Sigmoid colon (tissue), 7 donors: Measurements from ENCODE around the gene MOB3A. TPM values are rescaled to one million over a fixed set of nuclear protein-coding genes. Genes with fewer than 3 reads are reported as not detected.

Experiments
- DNase-seq: peaks from one replicate; pipeline ENCODE4 v3.0.0-alpha.2; 2019
- H3K27ac ChIP-seq, 4 donors: fragments of 200-600 bp; sonication (generic); one replicate each; pipeline ENCODE4 v1.5.1; 2016 to 2019; ENCODE audit warnings: mild to moderate bottlenecking in 1 of 4
- H3K27me3 ChIP-seq, 3 donors: fragments of 200-600 bp; sonication (generic); one replicate each; pipeline ENCODE4 v1.5.1; 2019; ENCODE audit warnings: mild to moderate bottlenecking in 1 of 3
- H3K36me3 ChIP-seq, 4 donors: fragments of 200-600 bp; sonication (generic); one replicate each; pipeline ENCODE4 v1.5.1; 2016 to 2019
- H3K4me1 ChIP-seq, 4 donors: fragments of 200-600 bp; sonication (generic); one replicate each; pipeline ENCODE4 v1.5.1; 2017 to 2019
- H3K4me3 ChIP-seq, 4 donors: fragments of 200-600 bp; sonication (generic); one replicate each; pipeline ENCODE4 v1.5.1; 2017 to 2019; ENCODE audit warnings: mild to moderate bottlenecking in 2 of 4, moderate library complexity in 1 of 4
- H3K9me3 ChIP-seq, 4 donors: fragments of 200-600 bp in 3 of 4; sonication (generic) in 3 of 4; one replicate each; pipeline versions ENCODE4 v1.5.1 to v1.6.1; 2013 to 2019
- CTCF ChIP-seq, 4 experiments: fragments of 450-650 bp in 3 of 4; fragments of 200-600 bp in 1 of 4; IDR thresholded peaks; one replicate each; pipeline ENCODE4 v1.5.1; 2016 to 2019; ENCODE audit warnings: antibody characterized with exemption in 4 of 4, mild to moderate bottlenecking in 3 of 4, moderate library complexity in 2 of 4
- EP300 ChIP-seq, 4 donors: sonication (generic); formaldehyde crosslinking; IDR thresholded peaks; one replicate each; pipeline ENCODE4 v1.6.1; 2017; ENCODE audit warnings: antibody characterized with exemption in 4 of 4
- POLR2A ChIP-seq, 2 donors: fragments of 450-650 bp; IDR thresholded peaks; one replicate each; pipeline ENCODE4 v1.6.1; 2016; ENCODE audit warnings: antibody characterized with exemption in 2 of 2, mild to moderate bottlenecking in 2 of 2, moderate library complexity in 2 of 2
- POLR2AphosphoS5 ChIP-seq, 4 donors: sonication (generic); formaldehyde crosslinking; IDR thresholded peaks; one replicate each; pipeline ENCODE4 v1.6.1; 2017; ENCODE audit warnings: antibody characterized with exemption in 4 of 4
- WGBS, 2 donors: extraction: QIAGEN DNeasy Blood & Tissue Kit; methylation state at CpG; one replicate each; pipeline ENCODE4 v1.1.7; 2013; 5-methylcytosine and 5-hydroxymethylcytosine counted together
- intact Hi-C: fragments of 100-400 bp; cut with DNase I; formaldehyde crosslinking; loops from one replicate; pipeline ENCODE4 v1.15.1; 2023
- polyA plus RNA-seq, 3 donors: library from polyadenylated mRNA; stranded (reverse); fragments of 200-250 nt; gene quantifications; one replicate each; pipeline ENCODE4 v1.2.3, GENCODE V29; 2013
- total RNA-seq, 4 donors: library from RNA; depleted of rRNA; stranded (reverse); fragments of >200 nt; gene quantifications; one replicate each; pipeline ENCODE4 v1.1.0, GENCODE V29; 2016
- donor health status: healthy with polysubstance abuse.
- donor health status: Bipolar disorder and iron deficiency.
- donor health status: healthy.

Gene MOB3A
- total and polyA plus RNA-seq, 7 donors: 14.4 to 65.4 (median 28.6) TPM

- Histone ChIP-seq H3K27me3 (no peaks in the 10 kb centered on the region), H3K4me3 (no peak overlapping the region), H3K36me3 (peaks cover 16 to 51% (median 27%) of the 10 kb centered on the region in 4 donors), H3K9me3 (peaks cover 0 to 1% (median 0%) of the 10 kb centered on the region in 4 donors), H3K27ac (no peak overlapping the region), H3K4me1 (peaks cover 0 to 13% (median 10%) of the 10 kb centered on the region in 4 donors)
- WGBS, 2 donors: 94 to 96% methylated on average over 11 of the region's 11 CpGs
- no peak for TF ChIP-seq EP300 (IDR thresholded peaks at IDR 0.05)
- no peak for TF ChIP-seq CTCF (IDR thresholded peaks at IDR 0.05)
- TF ChIP-seq POLR2AphosphoS5 (IDR thresholded peaks at IDR 0.05): no peak
- no peak for TF ChIP-seq POLR2A (IDR thresholded peaks at IDR 0.05)
- intact Hi-C loops: no loop called here
- no peak for DNase-seq
These were observed 4.6 kb upstream of the MOB3A start for GRCh38 chr19:2100719-2101061.

- DNase-seq: no peak
- Histone ChIP-seq H3K4me1 (peaks cover 0 to 18% (median 13%) of the 10 kb centered on the region in 4 donors), H3K36me3 (peaks cover 16 to 45% (median 27%) of the 10 kb centered on the region in 4 donors), H3K9me3 (no peaks in the 10 kb centered on the region), H3K27me3 (no peaks in the 10 kb centered on the region), H3K4me3 (no peak overlapping the region), H3K27ac (no peak overlapping the region)
- WGBS, 2 donors: 92 to 93% methylated on average over 39 of the region's 39 CpGs
- intact Hi-C loops: loop anchor here (5.0 kb wide), 2 partner anchors 52 to 238 kb away; partner anchors contain the start of genes AP3D1 and KLF16
- no peak for TF ChIP-seq POLR2AphosphoS5 (IDR thresholded peaks at IDR 0.05)
- no peak for TF ChIP-seq POLR2A (IDR thresholded peaks at IDR 0.05)
- TF ChIP-seq EP300 (IDR thresholded peaks at IDR 0.05): no peak
- TF ChIP-seq CTCF (IDR thresholded peaks at IDR 0.05): no peak
These were observed 4.0 kb upstream of the MOB3A start for GRCh38 chr19:2099937-2100718.

DNA sequence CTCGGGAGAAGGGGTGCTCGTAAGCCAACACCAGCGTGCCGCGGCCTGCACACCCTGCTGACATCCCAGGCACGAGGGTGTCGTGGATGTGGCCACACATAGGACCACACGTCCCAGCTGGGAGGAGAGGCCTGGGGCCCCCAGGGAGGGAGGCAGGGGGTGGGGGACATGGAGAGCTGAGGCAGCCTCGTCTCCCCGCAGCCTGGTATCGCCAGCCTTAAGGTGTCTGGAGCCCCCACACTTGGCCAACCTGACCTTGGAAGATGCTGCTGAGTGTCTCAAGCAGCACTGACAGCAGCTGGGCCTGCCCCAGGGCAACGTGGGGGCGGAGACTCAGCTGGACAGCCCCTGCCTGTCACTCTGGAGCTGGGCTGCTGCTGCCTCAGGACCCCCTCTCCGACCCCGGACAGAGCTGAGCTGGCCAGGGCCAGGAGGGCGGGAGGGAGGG is 3.0 kb upstream of the MOB3A start:
- peaks cover 0 to 28% (median 20%) of the 10 kb centered on the region in 4 donors for H3K4me1 ChIP-seq
- H3K27me3 ChIP-seq: no peaks in the 10 kb centered on the region
- 83 to 85% methylated on average over 16 of the region's 16 CpGs for WGBS, 2 donors
- no peak for DNase-seq
- intact Hi-C loops: loop anchor here (5.0 kb wide), 2 partner anchors 53 to 237 kb away; partner anchors contain the start of genes AP3D1 and KLF16
- no peak overlapping the region for H3K4me3 ChIP-seq
- H3K27ac ChIP-seq: no peak overlapping the region
- no peak for TF ChIP-seq POLR2AphosphoS5 (IDR thresholded peaks at IDR 0.05)
- TF ChIP-seq CTCF (IDR thresholded peaks at IDR 0.05): no peak
- no peak for TF ChIP-seq EP300 (IDR thresholded peaks at IDR 0.05)
- TF ChIP-seq POLR2A (IDR thresholded peaks at IDR 0.05): no peak
- H3K36me3 ChIP-seq: peaks cover 16 to 41% (median 27%) of the 10 kb centered on the region in 4 donors
- H3K9me3 ChIP-seq: no peaks in the 10 kb centered on the region

- intact Hi-C loops: loop anchor here (5.0 kb wide), 2 partner anchors 54 to 236 kb away; partner anchors contain the start of genes AP3D1 and KLF16
- Histone ChIP-seq H3K36me3 (peaks cover 16 to 34% (median 27%) of the 10 kb centered on the region in 4 donors), H3K4me1 (peaks cover 0 to 40% (median 32%) of the 10 kb centered on the region in 4 donors), H3K9me3 (no peaks in the 10 kb centered on the region), H3K4me3 (no peak overlapping the region), H3K27me3 (no peaks in the 10 kb centered on the region), H3K27ac (peak overlapping the region in 1 of 4 donors; percentile 5)
- TF ChIP-seq CTCF (IDR thresholded peaks at IDR 0.05): no peak
- TF ChIP-seq POLR2AphosphoS5 (IDR thresholded peaks at IDR 0.05): no peak
- TF ChIP-seq EP300 (IDR thresholded peaks at IDR 0.05): no peak
- TF ChIP-seq POLR2A (IDR thresholded peaks at IDR 0.05): no peak
- no peak for DNase-seq
- WGBS, 2 donors: 73 to 87% methylated on average over 23 of the region's 23 CpGs
These were observed 1.8 kb upstream of the MOB3A start for GRCh38 chr19:2097886-2098327.
